Fibroblast of lung (primary cell): ENCODE results near the gene COL25A1. TPM values are rescaled to one million over a fixed set of nuclear protein-coding genes. Genes with fewer than 3 reads are reported as not detected.
A peak's percentile ranks its signal among the peaks of the same experiment; 100 is the strongest.

ENCODE experiments used
- DNase-seq, 2 donors: peaks; one replicate each; pipeline versions ENCODE4 v3.0.0 to v3.0.0-alpha.2; 2010; ENCODE audit warnings: low read depth in 2 of 2
- H2AFZ ChIP-seq: 2 replicates; pipeline ENCODE4 v1.5.1; 2012; ENCODE audit warnings: low read length, control low read depth, inconsistent platforms
- H3K27ac ChIP-seq: 2 replicates; pipeline ENCODE4 v1.5.1; 2011; ENCODE audit warnings: low read length, control low read depth; ENCODE audit not compliant: insufficient read depth
- H3K27me3 ChIP-seq: 2 replicates; pipeline ENCODE4 v1.5.1; 2011; ENCODE audit warnings: mild to moderate bottlenecking, low read length; ENCODE audit not compliant: control insufficient read depth, insufficient read depth
- H3K36me3 ChIP-seq: 2 replicates; pipeline ENCODE4 v1.5.1; 2011; ENCODE audit warnings: low read length; ENCODE audit not compliant: control insufficient read depth, insufficient read depth
- H3K4me1 ChIP-seq: 2 replicates; pipeline ENCODE4 v1.5.1; 2011; ENCODE audit warnings: low read length; ENCODE audit not compliant: control insufficient read depth, insufficient read depth; ENCODE audit errors: extremely low read depth
- H3K4me2 ChIP-seq: 2 replicates; pipeline ENCODE4 v1.5.1; 2011; ENCODE audit warnings: low read length, control low read depth; ENCODE audit not compliant: insufficient read depth; ENCODE audit errors: extremely low read depth
- H3K4me3 ChIP-seq, 4 experiments: fragments of 200-600 bp in 1 of 4; sonication (generic) in 1 of 4; replicated peaks in 1 of 4; 2 replicates each; pipeline ENCODE4 v1.5.1; 2011 to 2016; ENCODE audit warnings: low read length in 4 of 4, low read depth in 3 of 4, mild to moderate bottlenecking in 3 of 4, control low read depth in 2 of 4, inconsistent platforms in 1 of 4, mixed read lengths in 1 of 4; ENCODE audit not compliant: insufficient read depth in 1 of 4; ENCODE audit errors: control extremely low read depth in 1 of 4
- H3K79me2 ChIP-seq: 2 replicates; pipeline ENCODE4 v1.5.1; 2012; ENCODE audit warnings: mild to moderate bottlenecking, low read length, inconsistent platforms; ENCODE audit not compliant: control insufficient read depth, insufficient read depth
- H3K9ac ChIP-seq: 2 replicates; pipeline ENCODE4 v1.5.1; 2011; ENCODE audit warnings: mild to moderate bottlenecking, low read length, control low read depth; ENCODE audit not compliant: insufficient read depth
- H3K9me3 ChIP-seq: 2 replicates; pipeline ENCODE4 v1.5.1; 2012; ENCODE audit warnings: low read depth, low read length; ENCODE audit not compliant: control insufficient read depth, insufficient read depth
- H4K20me1 ChIP-seq: 2 replicates; pipeline ENCODE4 v1.5.1; 2011; ENCODE audit warnings: low read length; ENCODE audit not compliant: control insufficient read depth, insufficient read depth; ENCODE audit errors: extremely low read depth
- CTCF ChIP-seq, 2 donors: IDR thresholded peaks in 1 of 2; conservative IDR thresholded peaks in 1 of 2; 1 replicate in 1 of 2; 2 replicates in 1 of 2; pipeline ENCODE4 v1.5.1; 2011 to 2012; ENCODE audit warnings: low read length in 2 of 2, control low read depth in 1 of 2, inconsistent platforms in 1 of 2, low read depth in 1 of 2, mild to moderate bottlenecking in 1 of 2
- EZH2 ChIP-seq: IDR thresholded peaks from 2 replicates; pipeline ENCODE4 v1.5.1; 2012; ENCODE audit warnings: low read length, control low read depth, mild to moderate bottlenecking; ENCODE audit errors: missing control alignments
- polyA plus RNA-seq, 2 donors: library from polyadenylated mRNA; depleted of rRNA in 1 of 2; stranded (reverse) in 1 of 2; unstranded in 1 of 2; fragments of >200 nt; gene quantifications; 2 replicates each; pipeline ENCODE4 v1.2.1, GENCODE V29; 2011 to 2012; ENCODE audit warnings: missing spikeins in 1 of 2
- total RNA-seq: library from RNA; depleted of rRNA; stranded (reverse); fragments of >200 nt; gene quantifications from 2 replicates; pipeline ENCODE4 v1.2.1, GENCODE V29; 2014

COL25A1 gene
- total and polyA plus RNA-seq, 2 donors (not counting 1 experiment from before 2014, with no cell fraction given): under 0.01 to 0.01 TPM

- Histone ChIP-seq H4K20me1 (no peaks in the 10 kb centered on the region), H3K36me3 (no peaks in the 10 kb centered on the region), H3K4me1 (no peaks in the 10 kb centered on the region), H2AFZ (no peak overlapping the region), H3K9me3 (no peaks in the 10 kb centered on the region), H3K27ac (no peak overlapping the region), H3K4me2 (no peak overlapping the region), H3K79me2 (no peaks in the 10 kb centered on the region), H3K27me3 (no peaks in the 10 kb centered on the region), H3K9ac (no peak overlapping the region), H3K4me3 (no peak overlapping the region)
- DNase-seq: no peak
- TF ChIP-seq EZH2 (no peak), CTCF (conservative IDR thresholded peaks at IDR 0.05 in 1 of 2, IDR thresholded peaks at IDR 0.05 in 1 of 2; ENCODE audit: low read depth in 1 of 2, low read length in 2 of 2) (no peak)
These were observed 506.7 kb downstream of the COL25A1 start for GRCh38 chr4:108795733-108796132.

- Histone ChIP-seq H3K9me3 (no peaks in the 10 kb centered on the region), H3K27ac (no peak overlapping the region), H3K4me1 (no peaks in the 10 kb centered on the region), H4K20me1 (no peaks in the 10 kb centered on the region), H3K36me3 (no peaks in the 10 kb centered on the region), H2AFZ (no peak overlapping the region), H3K27me3 (no peaks in the 10 kb centered on the region), H3K79me2 (no peaks in the 10 kb centered on the region), H3K4me3 (no peak overlapping the region), H3K4me2 (no peak overlapping the region), H3K9ac (no peak overlapping the region)
- no peak for TF ChIP-seq CTCF (conservative IDR thresholded peaks at IDR 0.05 in 1 of 2, IDR thresholded peaks at IDR 0.05 in 1 of 2; ENCODE audit: low read depth in 1 of 2, low read length in 2 of 2)
- no peak for TF ChIP-seq EZH2
- DNase-seq: peak in 1 of 2 donors; percentile 79
These were observed 508.3 kb downstream of the COL25A1 start for GRCh38 chr4:108794136-108794535.

GRCh38 chr4:108793415-108793814 lies 509.0 kb downstream of the COL25A1 start:
- Histone ChIP-seq H3K36me3 (no peaks in the 10 kb centered on the region), H3K4me3 (no peak overlapping the region), H3K27me3 (no peaks in the 10 kb centered on the region), H3K27ac (no peak overlapping the region), H3K9ac (no peak overlapping the region), H3K79me2 (no peaks in the 10 kb centered on the region), H3K4me1 (no peaks in the 10 kb centered on the region), H3K4me2 (no peak overlapping the region), H4K20me1 (no peaks in the 10 kb centered on the region), H2AFZ (no peak overlapping the region), H3K9me3 (no peaks in the 10 kb centered on the region)
- DNase-seq: peak in 1 of 2 donors; percentile 49
- no peak for TF ChIP-seq EZH2
- TF ChIP-seq CTCF (conservative IDR thresholded peaks at IDR 0.05 in 1 of 2, IDR thresholded peaks at IDR 0.05 in 1 of 2; ENCODE audit: low read depth in 1 of 2, low read length in 2 of 2): no peak
